Measurements from ENCODE around the gene PEX11B.

The PEX11B gene

GRCh38 chr1:145956361-145956760 is 37.8 kb upstream of the PEX11B start:
- no peak overlapping the region for H3K9ac ChIP-seq (ENCODE audit: low read depth, low read length, poor library complexity)
- H4K8ac ChIP-seq (ENCODE audit: low read depth, low read length), result no peak overlapping the region
- no peak overlapping the region for H2BK12ac ChIP-seq (ENCODE audit: low read length)
- H3K18ac ChIP-seq (ENCODE audit: low read length), result no peak overlapping the region
- H3K4me3 ChIP-seq (ENCODE audit: low read length in 2 of 2), result peak overlapping the region in 1 of 2 donors; percentile 85
- H3K9me3 ChIP-seq (replicated peaks in 1 of 2; ENCODE audit: control insufficient read depth in 2 of 2, insufficient read depth in 1 of 2, low read depth in 1 of 2, low read length in 2 of 2), result peaks cover 0 to 4% of the 10 kb centered on the region in 2 donors
- no peak for DNase-seq (ENCODE audit: low spot score)
- no peak overlapping the region for H3K14ac ChIP-seq (ENCODE audit: low read length)
- H3K4ac ChIP-seq (ENCODE audit: low read length), result no peak overlapping the region
- peaks cover 0 to 24% (median 7%) of the 10 kb centered on the region in 3 experiments for H3K27me3 ChIP-seq (ENCODE audit: control insufficient read depth in 3 of 3, insufficient read depth in 3 of 3, low read depth in 1 of 3, low read length in 3 of 3)
- H2BK15ac ChIP-seq (ENCODE audit: low read length), result no peak overlapping the region
- no peak overlapping the region for H2BK120ac ChIP-seq (ENCODE audit: low read depth, low read length)
- H2AFZ ChIP-seq (ENCODE audit: low read length), result no peak overlapping the region
- H3K23ac ChIP-seq (ENCODE audit: low read depth, low read length, poor library complexity), result no peak overlapping the region
- no peak overlapping the region for H3K4me2 ChIP-seq (ENCODE audit: insufficient read depth, low read length, poor library complexity, severe bottlenecking)
- H3K4me1 ChIP-seq (ENCODE audit: control insufficient read depth in 2 of 2, insufficient read depth in 1 of 2, low read depth in 1 of 2, low read length in 2 of 2), result peaks cover 6 to 37% of the 10 kb centered on the region in 2 donors
- H4K91ac ChIP-seq (ENCODE audit: low read depth, low read length, poor library complexity), result no peak overlapping the region
- H3K79me1 ChIP-seq (ENCODE audit: low read depth, low read length), result no peaks in the 10 kb centered on the region
- no peaks in the 10 kb centered on the region for H3K36me3 ChIP-seq (replicated peaks in 1 of 2; ENCODE audit: control insufficient read depth in 2 of 2, insufficient read depth in 2 of 2, low read length in 2 of 2)
- H3K27ac ChIP-seq (replicated peaks; ENCODE audit: low read length), result no peak overlapping the region
- H2AK5ac ChIP-seq (ENCODE audit: low read depth, low read length), result no peak overlapping the region
- no peak overlapping the region for H2BK5ac ChIP-seq (ENCODE audit: low read length)

DNA sequence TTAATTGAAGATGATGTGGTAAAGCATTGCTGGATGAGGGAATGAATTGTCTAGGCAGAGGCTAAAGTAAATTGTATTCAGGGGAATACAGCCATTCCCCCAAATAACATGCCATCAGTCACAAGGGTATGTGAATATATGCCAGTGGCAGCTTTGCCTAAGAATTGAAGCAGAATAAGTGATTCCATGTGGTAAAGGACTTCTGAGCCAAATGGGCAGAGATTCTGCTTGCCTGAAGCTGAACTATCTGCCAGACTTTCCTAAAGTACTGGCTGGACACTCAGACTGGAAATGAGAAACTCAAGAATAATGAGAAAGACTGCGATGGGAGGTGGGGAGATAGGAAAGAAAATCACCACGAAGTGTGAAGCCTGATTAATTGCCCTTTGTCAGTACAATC is 36.9 kb upstream of the PEX11B start:
- Histone ChIP-seq H4K91ac (ENCODE audit: low read depth, low read length, poor library complexity) (no peak overlapping the region), H3K4ac (ENCODE audit: low read length) (no peak overlapping the region), H3K36me3 (replicated peaks in 1 of 2; ENCODE audit: control insufficient read depth in 2 of 2, insufficient read depth in 2 of 2, low read length in 2 of 2) (peaks cover 0 to 2% of the 10 kb centered on the region in 2 donors), H2BK5ac (ENCODE audit: low read length) (no peak overlapping the region), H2AFZ (ENCODE audit: low read length) (no peak overlapping the region), H2BK12ac (ENCODE audit: low read length) (no peak overlapping the region), H3K79me1 (ENCODE audit: low read depth, low read length) (no peaks in the 10 kb centered on the region), H4K8ac (ENCODE audit: low read depth, low read length) (no peak overlapping the region), H2AK5ac (ENCODE audit: low read depth, low read length) (no peak overlapping the region), H3K4me1 (ENCODE audit: control insufficient read depth in 2 of 2, insufficient read depth in 1 of 2, low read depth in 1 of 2, low read length in 2 of 2) (peaks cover 9 to 38% of the 10 kb centered on the region in 2 donors), H3K4me3 (ENCODE audit: low read length in 2 of 2) (no peak overlapping the region), H3K9me3 (replicated peaks in 1 of 2; ENCODE audit: control insufficient read depth in 2 of 2, insufficient read depth in 1 of 2, low read depth in 1 of 2, low read length in 2 of 2) (peaks cover 0 to 1% of the 10 kb centered on the region in 2 donors), H2BK15ac (ENCODE audit: low read length) (no peak overlapping the region), H3K9ac (ENCODE audit: low read depth, low read length, poor library complexity) (no peak overlapping the region), H3K23ac (ENCODE audit: low read depth, low read length, poor library complexity) (no peak overlapping the region), H2BK120ac (ENCODE audit: low read depth, low read length) (no peak overlapping the region), H3K27ac (replicated peaks; ENCODE audit: low read length) (no peak overlapping the region), H3K18ac (ENCODE audit: low read length) (no peak overlapping the region), H3K4me2 (ENCODE audit: insufficient read depth, low read length, poor library complexity, severe bottlenecking) (no peak overlapping the region), H3K14ac (ENCODE audit: low read length) (no peak overlapping the region), H3K27me3 (ENCODE audit: control insufficient read depth in 3 of 3, insufficient read depth in 3 of 3, low read depth in 1 of 3, low read length in 3 of 3) (peaks cover 0 to 18% (median 2%) of the 10 kb centered on the region in 3 experiments)
- no CpG with 5 or more reads among the region's 2 CpGs for WGBS, 2 donors (ENCODE audit: extremely low coverage in 2 of 2, insufficient read length in 2 of 2, insufficient replicate concordance in 1 of 2)
- no peak for DNase-seq (ENCODE audit: low spot score)

DNA sequence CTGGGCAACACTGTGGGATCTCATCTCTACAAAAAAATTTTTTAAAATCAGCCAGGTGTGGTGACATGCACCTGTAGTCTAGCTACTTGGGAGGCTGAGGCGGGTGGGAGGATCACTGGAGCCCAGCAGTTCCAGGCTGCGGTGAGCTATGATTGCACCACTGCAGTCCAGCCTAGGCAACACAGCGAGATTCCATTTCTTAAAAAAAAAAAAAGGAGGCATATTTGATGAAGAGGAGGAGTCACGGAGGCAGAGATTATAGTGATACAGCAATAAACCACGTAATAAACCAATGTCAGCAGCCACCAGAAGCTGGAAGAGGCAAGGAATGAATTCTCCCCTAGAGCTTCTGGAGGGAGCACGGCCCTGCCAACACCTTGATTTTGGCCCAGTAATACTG is 35.3 kb upstream of the PEX11B start:
- Histone ChIP-seq H3K4me3 (ENCODE audit: low read length in 2 of 2) (no peak overlapping the region), H3K4me1 (ENCODE audit: control insufficient read depth in 2 of 2, insufficient read depth in 1 of 2, low read depth in 1 of 2, low read length in 2 of 2) (peaks cover 6 to 28% of the 10 kb centered on the region in 2 donors)

GRCh38 chr1:145952903-145953302 is 34.4 kb upstream of the PEX11B start:
- H3K9me3 ChIP-seq (replicated peaks in 1 of 2; ENCODE audit: control insufficient read depth in 2 of 2, insufficient read depth in 1 of 2, low read depth in 1 of 2, low read length in 2 of 2), result peaks cover 0 to 3% of the 10 kb centered on the region in 2 donors
- no peak overlapping the region for H2AFZ ChIP-seq (ENCODE audit: low read length)
- no peak overlapping the region for H2BK12ac ChIP-seq (ENCODE audit: low read length)
- H3K9ac ChIP-seq (ENCODE audit: low read depth, low read length, poor library complexity), result no peak overlapping the region
- no peaks in the 10 kb centered on the region for H3K79me1 ChIP-seq (ENCODE audit: low read depth, low read length)
- no peak overlapping the region for H4K8ac ChIP-seq (ENCODE audit: low read depth, low read length)
- peaks cover 0 to 2% (median 0%) of the 10 kb centered on the region in 3 experiments for H3K27me3 ChIP-seq (ENCODE audit: control insufficient read depth in 3 of 3, insufficient read depth in 3 of 3, low read depth in 1 of 3, low read length in 3 of 3)
- H3K4me2 ChIP-seq (ENCODE audit: insufficient read depth, low read length, poor library complexity, severe bottlenecking), result no peak overlapping the region
- WGBS, 2 donors (ENCODE audit: extremely low coverage in 2 of 2, insufficient read length in 2 of 2, insufficient replicate concordance in 1 of 2), result no CpG with 5 or more reads among the region's 3 CpGs
- no peak overlapping the region for H4K91ac ChIP-seq (ENCODE audit: low read depth, low read length, poor library complexity)
- H3K4me1 ChIP-seq (ENCODE audit: control insufficient read depth in 2 of 2, insufficient read depth in 1 of 2, low read depth in 1 of 2, low read length in 2 of 2), result peaks cover 6 to 23% of the 10 kb centered on the region in 2 donors
- no peak overlapping the region for H2BK5ac ChIP-seq (ENCODE audit: low read length)
- H3K18ac ChIP-seq (ENCODE audit: low read length), result no peak overlapping the region
- no peak overlapping the region for H2BK120ac ChIP-seq (ENCODE audit: low read depth, low read length)
- no peak overlapping the region for H3K14ac ChIP-seq (ENCODE audit: low read length)
- H3K36me3 ChIP-seq (replicated peaks in 1 of 2; ENCODE audit: control insufficient read depth in 2 of 2, insufficient read depth in 2 of 2, low read length in 2 of 2), result peaks cover 0 to 16% of the 10 kb centered on the region in 2 donors
- H3K4me3 ChIP-seq (ENCODE audit: low read length in 2 of 2), result no peak overlapping the region
- no peak overlapping the region for H3K4ac ChIP-seq (ENCODE audit: low read length)
- H2AK5ac ChIP-seq (ENCODE audit: low read depth, low read length), result no peak overlapping the region
- no peak overlapping the region for H2BK15ac ChIP-seq (ENCODE audit: low read length)
- no peak for DNase-seq (ENCODE audit: low spot score)
- H3K23ac ChIP-seq (ENCODE audit: low read depth, low read length, poor library complexity), result no peak overlapping the region
- H3K27ac ChIP-seq (replicated peaks; ENCODE audit: low read length), result no peak overlapping the region

More for the DNA sequence above, 35.3 kb upstream of the PEX11B start:
- Histone ChIP-seq H3K9me3 (replicated peaks in 1 of 2; ENCODE audit: control insufficient read depth in 2 of 2, insufficient read depth in 1 of 2, low read depth in 1 of 2, low read length in 2 of 2) (no peaks in the 10 kb centered on the region), H3K23ac (ENCODE audit: low read depth, low read length, poor library complexity) (no peak overlapping the region), H2BK15ac (ENCODE audit: low read length) (no peak overlapping the region), H4K8ac (ENCODE audit: low read depth, low read length) (no peak overlapping the region), H2AK5ac (ENCODE audit: low read depth, low read length) (no peak overlapping the region), H3K79me1 (ENCODE audit: low read depth, low read length) (no peaks in the 10 kb centered on the region), H4K91ac (ENCODE audit: low read depth, low read length, poor library complexity) (no peak overlapping the region), H3K14ac (ENCODE audit: low read length) (no peak overlapping the region), H2BK5ac (ENCODE audit: low read length) (no peak overlapping the region), H2BK12ac (ENCODE audit: low read length) (no peak overlapping the region), H3K9ac (ENCODE audit: low read depth, low read length, poor library complexity) (no peak overlapping the region), H3K4me2 (ENCODE audit: insufficient read depth, low read length, poor library complexity, severe bottlenecking) (no peak overlapping the region), H3K27ac (replicated peaks; ENCODE audit: low read length) (no peak overlapping the region), H3K36me3 (replicated peaks in 1 of 2; ENCODE audit: control insufficient read depth in 2 of 2, insufficient read depth in 2 of 2, low read length in 2 of 2) (peaks cover 0 to 7% of the 10 kb centered on the region in 2 donors), H3K27me3 (ENCODE audit: control insufficient read depth in 3 of 3, insufficient read depth in 3 of 3, low read depth in 1 of 3, low read length in 3 of 3) (peaks cover 0 to 5% (median 0%) of the 10 kb centered on the region in 3 experiments), H2BK120ac (ENCODE audit: low read depth, low read length) (no peak overlapping the region), H3K18ac (ENCODE audit: low read length) (no peak overlapping the region), H3K4ac (ENCODE audit: low read length) (no peak overlapping the region), H2AFZ (ENCODE audit: low read length) (no peak overlapping the region)
- no peak for DNase-seq (ENCODE audit: low spot score)
- no CpG with 5 or more reads among the region's 6 CpGs for WGBS, 2 donors (ENCODE audit: extremely low coverage in 2 of 2, insufficient read length in 2 of 2, insufficient replicate concordance in 1 of 2)

Data from neuronal stem cell (in vitro differentiated cells).